Measurements from ENCODE around the gene ZCCHC24. TPM values are rescaled to one million over a fixed set of nuclear protein-coding genes. Genes with fewer than 3 reads are reported as not detected.

ZCCHC24 gene
- polyA plus RNA-seq, 1 of the 3 experiments (the other 2 are of a cell fraction): 15.8 TPM

GRCh38 chr10:79380125-79380945, 65.1 kb downstream of the ZCCHC24 start:
- H3K9ac ChIP-seq: no peak overlapping the region
- TF ChIP-seq GATA2 (CRISPR knock-in tag; IDR thresholded peaks at IDR 0.05) (no peak), FOXM1 (IDR thresholded peaks at IDR 0.05; ENCODE audit: low read depth) (no peak), MEF2A (IDR thresholded peaks at IDR 0.05; ENCODE audit: borderline replicate concordance, low read depth) (no peak), FOSL2 (IDR thresholded peaks at IDR 0.05; ENCODE audit: borderline replicate concordance, low read depth) (no peak), RAD21 (IDR thresholded peaks at IDR 0.05; ENCODE audit: low read length) (no peak), ELF1 (IDR thresholded peaks at IDR 0.05) (no peak), JUND (IDR thresholded peaks at IDR 0.05) (no peak), TCF12 (IDR thresholded peaks at IDR 0.05) (no peak), YY1 (IDR thresholded peaks at IDR 0.05; ENCODE audit: low read depth) (no peak), CHD2 (IDR thresholded peaks at IDR 0.05; ENCODE audit: low read length, partially characterized antibody) (no peak), REST (IDR thresholded peaks at IDR 0.05; ENCODE audit: low read depth, low read length) (no peak), SMC3 (IDR thresholded peaks at IDR 0.05; ENCODE audit: low read depth, low read length) (no peak), EP300 (IDR thresholded peaks at IDR 0.05; ENCODE audit: borderline replicate concordance in 1 of 2, low read depth in 1 of 2, low read length in 1 of 2) (no peak), NFIC (IDR thresholded peaks at IDR 0.05; ENCODE audit: borderline replicate concordance) (no peak), POLR2AphosphoS5 (IDR thresholded peaks at IDR 0.05; ENCODE audit: low read depth, low read length) (no peak), RXRA (IDR thresholded peaks at IDR 0.05; ENCODE audit: borderline replicate concordance, low read depth) (no peak), FOXJ3 (CRISPR knock-in tag; IDR thresholded peaks at IDR 0.05) (no peak)
- H3K4me3 ChIP-seq (ENCODE audit: low read depth in 2 of 2, low read length in 1 of 2): no peak overlapping the region
- no peak overlapping the region for H2AFZ ChIP-seq (ENCODE audit: low read depth)
- no peaks in the 10 kb centered on the region for H3K27me3 ChIP-seq (ENCODE audit: insufficient read depth)
- H3K9me3 ChIP-seq: no peaks in the 10 kb centered on the region
- no peaks in the 10 kb centered on the region for H4K20me1 ChIP-seq (ENCODE audit: insufficient read depth)
- no peak for DNase-seq
- peaks cover 0 to 2% of the 10 kb centered on the region in 2 experiments for H3K36me3 ChIP-seq (replicated peaks in 1 of 2; ENCODE audit: control insufficient read depth in 1 of 2, insufficient read depth in 2 of 2, low read length in 1 of 2)
- no peak overlapping the region for H3K4me2 ChIP-seq
- ChIA-PET CTCF (interaction anchor here (2.3 to 5.5 kb wide), 2 partner anchors 87 to 107 kb away, joined by 13 to 24 read pairs; no protein-coding TSS in a partner anchor), POLR2A (interaction anchor here (0.6 kb wide), 1 partner anchor 15 kb away, joined by 5 read pairs; no protein-coding TSS in a partner anchor)
- no peaks in the 10 kb centered on the region for H3K79me2 ChIP-seq (ENCODE audit: insufficient read depth)
- H3K9me2 ChIP-seq: no peaks in the 10 kb centered on the region
- peaks cover 9% of the 10 kb centered on the region in 2 experiments; a peak in 2 of 4 replicates for H3K4me1 ChIP-seq (ENCODE audit: control insufficient read depth in 1 of 2, insufficient read depth in 2 of 2, low read depth in 1 of 2, low read length in 1 of 2)
- H3K27ac ChIP-seq (ENCODE audit: low read depth in 2 of 2, low read length in 1 of 2): no peak overlapping the region
- WGBS (ENCODE audit: low lambda C conversion rate): 62% methylated on average over 6 of the region's 14 CpGs
- peaks cover 13% of the 10 kb centered on the region for H3F3A ChIP-seq (replicated peaks; ENCODE audit: insufficient read depth)

Data from SK-N-SH (cell line).